HG02885 (cell line): ENCODE data around the gene SNTG2.
A peak's percentile ranks its signal among the peaks of the same experiment; 100 is the strongest.
"Not testable (repeated sequence)": the region's sequence is repeated elsewhere in the genome, so short reads cannot be mapped to it uniquely, and the experiment has no call there.

Experiments used
- ATAC-seq: cut with Tn5 transposase; IDR thresholded peaks from one replicate; pipeline ENCODE4 v1.9.1; 2021; ENCODE audit warnings: mild to moderate bottlenecking; ENCODE audit not compliant: unreplicated experiment, poor library complexity

SNTG2 gene

DNA sequence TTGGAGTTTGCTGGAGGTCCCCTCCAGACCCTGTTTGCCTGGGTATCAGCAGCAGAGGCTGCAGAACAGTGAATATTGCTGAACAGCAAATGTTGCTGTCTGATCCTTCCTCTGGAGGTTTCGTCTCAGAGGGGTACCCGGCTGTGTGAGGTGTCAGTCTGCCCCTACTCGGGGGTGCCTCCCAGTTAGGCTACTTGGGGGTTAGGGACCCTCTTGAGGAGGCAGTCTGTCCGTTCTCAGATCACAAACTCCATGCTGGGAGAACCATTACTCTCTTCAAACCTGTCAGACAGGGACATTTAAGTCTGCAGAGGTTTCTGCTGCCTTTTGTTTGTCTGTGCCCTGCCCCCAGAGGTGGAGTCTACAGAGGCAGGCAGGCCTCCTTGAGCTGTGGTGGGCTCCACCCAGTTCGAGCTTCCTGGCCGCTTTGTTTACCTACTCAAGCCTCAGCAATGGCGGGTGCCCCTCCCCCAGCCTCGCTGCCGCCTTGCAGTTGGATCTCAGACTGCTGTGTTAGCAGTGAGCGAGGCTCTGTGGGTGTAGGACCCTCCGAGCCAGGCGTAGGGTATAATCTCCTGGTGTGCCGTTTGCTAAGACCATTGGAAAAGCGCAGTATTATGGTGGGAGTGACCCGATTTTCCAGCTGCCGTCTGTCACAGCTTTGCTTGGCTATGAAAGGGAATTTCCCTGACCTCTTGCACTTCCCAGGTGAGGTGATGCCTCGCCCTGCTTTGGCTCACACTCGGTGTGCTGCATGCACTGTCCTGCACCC, 437.5 kb downstream of the SNTG2 start:
- ATAC-seq = not testable (repeated sequence)

DNA sequence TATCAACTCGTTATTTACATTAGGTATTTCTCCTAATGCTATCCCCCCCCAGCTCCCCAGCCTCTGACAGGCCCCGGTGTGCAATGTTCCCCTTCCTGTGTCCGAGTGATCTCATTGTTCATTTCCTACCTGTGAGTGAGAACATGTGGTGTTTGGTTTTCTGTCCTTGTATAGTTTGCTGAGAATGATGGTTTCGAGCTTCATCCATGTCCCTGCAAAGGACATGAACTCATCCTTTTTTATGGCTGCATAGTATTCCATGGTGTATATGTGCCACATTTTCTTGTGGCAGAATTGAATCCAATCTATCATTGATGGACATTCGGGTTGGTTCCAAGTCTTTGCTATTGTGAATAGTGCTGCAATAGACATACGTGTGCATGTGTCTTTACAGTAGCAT, 439.5 kb downstream of the SNTG2 start:
- ATAC-seq = not testable (repeated sequence)

DNA sequence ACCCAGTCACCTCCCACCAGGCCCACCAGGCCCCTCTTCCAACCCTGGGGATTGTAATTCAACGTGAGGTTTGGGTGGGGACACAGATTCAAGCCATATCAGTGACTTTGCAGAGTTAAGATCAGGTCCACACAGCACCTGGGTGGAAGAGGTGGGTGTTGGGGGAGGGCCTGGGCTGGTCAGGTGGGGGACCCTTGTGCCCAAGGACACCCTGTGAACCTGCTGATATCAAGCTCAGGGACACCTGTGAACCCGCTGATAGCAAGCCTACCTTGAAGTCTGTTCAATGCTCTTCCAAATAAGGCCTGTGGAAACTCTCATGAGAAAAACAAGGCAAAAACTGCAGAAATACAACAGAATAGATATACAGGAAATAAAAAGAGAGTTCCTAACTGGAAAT, 442.7 kb downstream of the SNTG2 start:
- ATAC-seq = no peak

DNA sequence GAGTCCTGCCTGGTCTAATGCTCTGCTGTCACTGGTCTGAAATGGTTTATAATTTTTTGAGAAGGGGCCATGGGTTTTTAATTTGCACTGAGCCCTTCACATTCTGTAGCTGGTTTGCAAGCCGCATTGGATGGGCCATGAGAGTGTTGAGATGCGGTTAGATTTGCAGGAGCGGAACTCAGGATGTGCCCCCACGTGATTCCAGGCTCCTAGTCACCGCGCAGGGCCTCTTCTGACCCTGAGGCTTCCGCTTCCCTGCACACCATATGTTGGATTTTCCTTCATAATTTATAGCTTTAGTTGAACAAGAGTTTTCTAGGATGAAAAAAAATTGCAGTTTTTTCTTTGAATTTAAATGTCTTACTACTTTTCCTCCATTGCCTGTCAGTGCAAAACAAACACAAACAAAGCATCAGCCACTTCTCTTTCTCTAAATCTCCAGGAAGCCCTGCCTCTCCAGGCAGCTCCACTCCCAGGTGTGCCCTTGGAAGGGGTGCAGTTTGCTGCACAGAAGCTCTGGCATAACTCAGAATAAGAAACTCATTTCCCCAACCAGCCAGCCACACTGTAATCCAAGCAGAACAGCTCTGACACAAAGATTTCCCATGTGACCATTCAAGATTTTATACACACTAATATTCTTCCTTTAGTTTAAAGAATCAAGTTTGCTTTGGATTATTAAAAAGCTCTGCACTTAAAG, 444.2 kb downstream of the SNTG2 start:
- no peak for ATAC-seq

DNA sequence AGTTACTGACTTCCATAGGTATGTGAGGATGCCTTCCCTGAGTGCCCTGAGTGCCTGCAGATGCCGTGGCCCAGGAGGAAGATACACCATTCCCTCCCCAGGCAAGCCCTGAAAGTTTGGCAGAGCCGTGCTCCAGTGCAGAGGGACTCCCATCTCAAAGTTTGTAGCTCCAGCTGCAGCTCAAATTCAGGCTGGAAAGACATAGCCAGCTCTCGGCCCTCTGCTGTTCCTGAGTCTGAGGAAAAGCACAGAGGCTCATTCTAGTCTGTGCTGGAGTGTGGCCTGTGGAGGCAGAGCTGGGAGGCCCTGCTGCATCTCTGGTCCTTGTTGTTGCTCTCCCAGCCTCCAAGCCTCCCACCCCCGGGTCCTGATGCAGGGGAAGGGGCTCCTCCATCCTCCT, 446.7 kb downstream of the SNTG2 start:
- ATAC-seq = no peak

DNA sequence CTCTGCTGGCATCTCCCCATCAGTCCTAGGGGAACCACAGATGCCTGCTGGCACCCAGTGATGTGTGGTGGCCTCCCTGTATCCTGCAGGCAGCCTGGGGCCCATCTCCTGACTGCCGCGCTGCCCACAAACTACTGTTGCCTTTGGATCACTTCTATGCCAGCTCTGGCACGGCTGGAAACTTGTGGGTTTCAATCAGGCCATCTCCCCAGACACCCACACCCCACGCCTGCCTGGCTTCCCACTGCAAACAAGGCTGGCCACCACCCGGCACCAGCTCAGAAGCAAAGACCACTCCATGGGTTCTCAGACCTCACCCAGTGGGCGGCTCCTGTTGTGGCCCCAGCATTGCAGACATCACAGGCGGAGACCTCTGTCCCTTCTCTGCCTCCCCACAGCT, 447.5 kb downstream of the SNTG2 start:
- ATAC-seq = no peak

DNA sequence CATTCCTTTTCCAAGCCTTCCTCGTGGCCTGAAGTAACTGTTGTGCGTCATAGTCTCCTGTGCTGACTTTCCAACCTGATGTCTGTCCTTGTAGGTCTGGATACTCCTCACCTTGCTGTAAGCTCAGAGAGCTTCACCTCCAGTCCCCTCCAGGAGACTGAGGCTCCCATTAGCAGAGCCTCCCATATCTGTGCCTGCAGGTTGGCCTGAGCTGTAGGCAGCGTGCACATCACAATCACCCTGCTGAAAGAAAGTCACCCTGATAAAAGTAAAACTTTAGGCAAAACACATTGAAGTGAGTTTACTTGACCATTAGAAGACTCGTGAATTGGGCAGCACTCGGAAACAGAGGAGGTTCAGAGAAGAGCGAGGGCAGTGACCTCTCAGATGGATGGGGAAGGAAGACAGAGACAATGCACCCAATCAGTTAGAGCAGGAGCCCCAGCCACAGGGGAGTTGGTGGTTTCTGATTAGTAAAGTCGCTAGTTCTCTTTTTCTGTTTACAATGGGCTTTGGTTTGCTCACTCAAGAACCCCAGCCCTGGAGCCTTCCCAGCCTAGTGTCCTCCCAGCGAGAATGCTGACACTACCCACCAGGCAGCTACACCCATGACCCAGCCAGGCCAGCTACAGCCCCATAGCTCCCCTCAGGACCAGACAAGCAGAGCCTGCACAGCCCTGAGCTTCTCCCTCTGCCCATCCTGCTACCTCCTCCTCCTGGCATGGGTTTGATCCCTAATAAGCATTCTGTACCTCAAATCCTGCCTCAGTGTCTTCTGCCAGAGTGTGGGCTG, 450.5 kb downstream of the SNTG2 start:
- ATAC-seq = peak; percentile 59

DNA sequence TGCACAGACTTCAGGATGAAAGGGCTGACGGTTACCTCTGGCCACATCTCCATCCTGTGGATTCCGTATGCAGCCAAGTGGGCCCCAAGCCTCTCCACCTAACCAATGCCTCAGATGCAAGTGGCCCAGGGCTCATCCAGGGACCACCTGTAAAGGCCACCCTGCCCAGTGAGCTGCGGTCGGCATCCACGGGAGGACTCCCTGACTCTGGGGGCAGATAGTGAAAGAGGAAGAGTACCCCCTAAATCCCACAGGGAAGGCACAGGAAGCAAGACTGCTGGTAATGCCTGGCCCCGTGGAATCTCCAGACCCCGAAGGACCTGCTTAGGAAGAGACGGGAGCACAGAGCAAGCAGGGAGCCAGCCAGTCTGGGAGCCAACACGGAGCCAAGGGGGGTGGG, 451.4 kb downstream of the SNTG2 start:
- ATAC-seq = no peak

DNA sequence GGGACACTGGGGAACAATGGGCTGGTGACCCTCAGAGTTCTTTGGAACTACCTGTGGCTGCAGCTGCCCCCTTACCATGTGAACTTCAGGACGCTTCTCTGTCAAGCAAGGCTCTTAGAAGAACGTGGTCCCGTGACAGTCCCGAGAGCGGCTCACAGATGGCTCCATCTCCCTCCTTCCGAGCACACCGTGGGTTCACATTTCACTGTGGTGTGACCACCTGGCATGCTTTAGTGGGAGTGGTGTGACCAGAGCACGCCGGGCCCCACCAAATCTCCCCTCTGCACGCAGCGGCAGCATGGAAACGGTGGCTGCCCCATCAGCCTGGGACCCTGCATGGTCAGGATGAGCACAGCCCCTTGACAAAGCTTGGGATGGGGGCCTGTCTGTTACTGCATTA, 452.9 kb downstream of the SNTG2 start:
- ATAC-seq = no peak

DNA sequence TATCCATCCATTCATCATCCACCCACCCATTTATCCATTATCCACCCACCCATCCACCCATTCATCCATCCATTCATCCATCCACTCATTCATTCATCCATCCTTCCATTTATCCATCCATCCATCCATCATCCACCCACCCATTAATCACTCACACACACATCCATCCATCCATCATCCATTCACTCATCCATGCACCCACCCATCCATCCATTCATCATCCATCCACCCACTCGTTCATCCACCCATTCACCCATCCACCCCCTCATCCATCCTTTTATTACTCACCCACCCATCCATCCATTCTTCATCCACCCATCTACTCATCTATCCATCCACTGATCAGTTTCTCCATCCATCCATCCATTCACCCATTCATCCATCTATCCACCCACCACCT, 454.5 kb downstream of the SNTG2 start:
- ATAC-seq = no peak

DNA sequence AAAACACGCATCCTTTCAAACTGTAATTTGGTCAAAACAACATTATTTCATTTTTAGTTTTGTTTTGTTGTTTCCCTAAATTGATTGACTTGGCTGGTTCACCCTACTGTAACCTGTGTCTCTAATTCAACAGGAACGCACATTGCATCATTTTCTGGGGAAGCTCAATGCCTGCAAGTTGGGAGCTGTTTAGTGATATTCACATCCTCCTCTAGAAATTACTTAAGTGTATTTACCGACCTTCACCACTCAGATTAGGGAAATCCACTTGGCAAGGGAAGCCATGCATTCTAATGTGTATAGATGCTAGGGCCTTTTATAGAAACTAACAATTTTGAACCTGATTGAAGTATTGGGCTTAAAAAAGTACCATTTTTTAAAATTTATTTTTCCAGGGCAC, 455.3 kb downstream of the SNTG2 start:
- ATAC-seq = no peak

DNA sequence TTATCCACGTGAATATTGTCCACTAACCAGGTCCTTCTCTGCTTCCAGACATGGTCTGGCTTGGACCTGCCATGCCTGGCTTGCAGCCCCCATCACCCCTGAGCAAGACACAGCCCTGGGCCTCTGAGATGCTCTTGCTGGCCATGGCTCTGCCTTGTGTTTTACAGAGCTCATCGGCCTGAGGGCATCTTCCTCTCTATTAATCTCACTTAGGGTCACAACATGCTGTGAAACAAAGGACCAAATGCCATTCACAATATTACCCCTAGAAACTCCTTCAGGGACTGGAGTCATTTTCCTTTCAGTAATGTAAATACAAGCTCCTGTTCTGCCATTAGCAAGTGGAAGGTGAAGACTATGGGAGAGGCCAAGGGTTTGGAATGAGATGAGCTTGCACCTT, 455.8 kb downstream of the SNTG2 start:
- no peak for ATAC-seq

DNA sequence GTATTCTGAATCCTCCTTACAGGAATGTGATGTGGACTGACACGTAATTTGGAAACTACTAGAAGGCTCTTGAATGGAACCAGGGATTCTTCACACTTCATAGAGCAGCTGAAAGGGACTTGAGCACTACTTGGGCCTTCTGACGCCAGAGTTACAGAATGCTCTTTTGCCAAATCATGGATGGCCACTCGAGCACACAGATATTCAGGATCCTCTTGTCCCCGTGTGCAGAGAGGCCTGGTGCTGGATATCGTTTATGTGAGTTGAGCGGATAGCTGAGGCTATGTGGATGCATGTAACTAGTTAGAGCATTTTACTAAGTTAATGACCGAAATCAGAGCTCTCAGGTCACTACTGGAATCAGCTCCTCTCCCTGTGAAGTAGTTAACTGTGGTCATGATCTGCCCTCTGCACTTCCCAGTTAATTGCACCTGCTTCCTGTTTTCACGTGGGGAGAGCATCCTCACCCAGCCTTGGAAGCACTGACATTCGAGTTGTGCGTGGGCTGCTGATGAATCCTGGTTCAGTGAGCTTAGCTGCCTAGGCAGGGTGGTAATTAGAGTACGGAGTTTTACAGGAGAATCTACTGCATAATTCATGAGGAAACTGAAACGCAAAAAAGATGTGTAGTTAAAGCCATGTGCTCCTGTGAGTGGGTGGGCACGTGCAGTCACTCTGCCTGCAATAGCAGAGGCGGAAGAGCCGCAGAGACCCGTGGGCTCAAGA, 457.5 kb downstream of the SNTG2 start:
- ATAC-seq = no peak

DNA sequence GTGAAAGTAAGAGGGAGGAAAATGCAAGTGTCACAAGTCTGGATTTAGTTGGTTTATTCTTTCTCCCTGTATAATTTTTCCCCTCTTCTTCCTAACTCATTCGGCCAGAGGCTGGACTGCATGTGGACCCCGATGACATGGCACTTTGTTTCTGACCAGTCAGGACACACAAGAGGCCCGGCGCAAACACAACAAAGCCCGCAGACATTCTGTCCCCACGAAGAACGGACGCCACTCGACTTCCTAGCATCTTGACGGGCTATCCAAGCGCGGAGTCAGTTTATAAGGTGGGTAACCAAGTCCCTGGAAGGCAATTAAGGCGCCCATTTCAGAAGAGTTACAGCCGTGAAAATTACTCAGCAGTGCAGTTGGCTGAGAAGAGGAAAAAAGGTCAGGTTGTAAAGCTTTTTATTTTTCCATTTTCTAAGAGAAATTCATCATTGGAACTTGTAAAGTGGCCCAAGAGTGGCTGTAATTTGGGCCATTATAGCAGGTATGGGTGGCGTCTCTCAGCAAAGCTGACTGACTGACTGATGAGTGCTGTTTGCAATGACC, 462.6 kb downstream of the SNTG2 start, which contains the start of gene TPO:
Gene TPO, plus strand, starts transcription at position 308 of the 555 bp plus-strand sequence. CDS start 946 bp downstream, outside the sequence.
- no peak for ATAC-seq

DNA sequence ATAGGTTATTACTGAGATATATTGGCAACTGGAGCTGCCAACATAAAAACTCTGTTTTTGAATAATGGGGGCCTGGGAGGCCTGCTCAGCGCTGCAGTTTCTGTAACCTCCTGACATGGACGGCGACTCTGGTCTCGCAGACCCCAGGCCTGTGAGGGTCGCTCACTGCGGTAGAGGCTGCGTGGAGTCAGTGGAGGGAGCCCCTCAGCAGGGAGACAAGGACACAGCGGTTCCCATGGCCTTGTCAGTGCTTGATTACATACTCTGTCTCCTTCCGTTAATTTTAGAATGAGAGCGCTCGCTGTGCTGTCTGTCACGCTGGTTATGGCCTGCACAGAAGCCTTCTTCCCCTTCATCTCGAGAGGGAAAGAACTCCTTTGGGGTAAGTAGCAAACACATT, 463.5 kb downstream of the SNTG2 start:
- ATAC-seq = no peak

DNA sequence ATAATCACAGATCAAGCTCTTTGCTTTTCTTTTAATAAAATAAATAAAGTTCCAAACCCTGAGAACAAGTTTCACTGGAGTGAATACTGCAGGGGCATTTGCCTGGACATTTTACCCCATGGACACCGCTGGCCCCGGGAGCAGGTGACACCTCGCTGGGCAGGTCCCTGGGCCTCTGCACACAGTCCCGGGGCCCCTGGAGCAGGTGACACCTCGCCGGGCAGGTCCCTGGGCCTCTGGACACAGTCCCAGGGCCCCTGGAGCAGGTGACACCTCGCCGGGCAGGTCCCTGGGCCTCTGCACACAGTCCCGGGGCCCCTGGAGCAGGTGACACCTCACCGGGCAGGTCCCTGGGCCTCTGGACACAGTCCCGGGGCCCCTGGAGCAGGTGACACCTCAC, 464.3 kb downstream of the SNTG2 start:
- ATAC-seq = not testable (repeated sequence)

DNA sequence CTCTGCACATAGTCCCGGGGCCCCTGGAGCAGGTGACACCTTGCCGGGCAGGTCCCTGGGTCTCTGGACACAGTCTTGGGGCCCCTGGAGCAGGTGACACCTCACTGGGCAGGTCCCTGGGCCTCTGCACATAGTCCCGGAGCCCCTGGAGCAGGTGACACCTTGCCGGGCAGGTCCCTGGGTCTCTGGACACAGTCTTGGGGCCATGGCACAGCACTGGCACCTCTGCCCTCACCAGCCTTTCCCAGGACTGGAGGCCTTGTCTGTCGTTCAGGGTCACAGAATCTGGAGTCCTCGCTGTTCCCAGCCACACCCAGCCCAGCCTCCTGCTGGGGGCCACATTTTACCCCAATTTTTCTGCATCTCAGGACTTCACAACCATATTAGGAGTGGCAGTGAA, 464.9 kb downstream of the SNTG2 start:
- ATAC-seq = no peak
